Endothelial cell of umbilical vein (primary cell): ENCODE measurements around the gene NOP58.
"Not testable (repeated sequence)": the region's sequence is repeated elsewhere in the genome, so short reads cannot be mapped to it uniquely, and the experiment has no call there.

Experiments
- CTCF ChIP-seq, 2 donors: IDR thresholded peaks; 1 replicate in 1 of 2; 2 replicates in 1 of 2; pipeline ENCODE4 v1.5.1; 2011; ENCODE audit warnings: low read length in 2 of 2, mild to moderate bottlenecking in 2 of 2, moderate library complexity in 2 of 2, control low read depth in 1 of 2, inconsistent platforms in 1 of 2, low read depth in 1 of 2; ENCODE audit not compliant: insufficient read depth in 1 of 2; ENCODE audit errors: extremely low read depth in 1 of 2
- EZH2 ChIP-seq: IDR thresholded peaks from 2 replicates; pipeline ENCODE4 v1.6.1; 2012; ENCODE audit warnings: borderline replicate concordance, low read depth, mild to moderate bottlenecking, moderate library complexity, low read length, inconsistent platforms; ENCODE audit not compliant: severe bottlenecking
- MYC ChIP-seq: IDR thresholded peaks from one replicate; pipeline ENCODE4 v1.6.1; 2011; ENCODE audit warnings: mild to moderate bottlenecking, low read depth, low read length
- POLR2A ChIP-seq: IDR thresholded peaks from 2 replicates; pipeline ENCODE4 v1.6.1; 2012; ENCODE audit warnings: low read depth, mild to moderate bottlenecking, control low read depth, low read length
- POLR2AphosphoS5 ChIP-seq: IDR thresholded peaks from 2 replicates; pipeline ENCODE4 v1.6.1; 2012; ENCODE audit warnings: low read depth, mild to moderate bottlenecking, control low read depth, low read length, moderate library complexity; ENCODE audit not compliant: insufficient read depth
- TF ChIP-seq, protein P1 (sequence below): IDR thresholded peaks from 2 replicates; pipeline ENCODE4 v1.6.1; 2011; ENCODE audit not compliant: insufficient read depth, insufficient read length

GRCh38 chr2:202276078-202276720 lies 10.6 kb downstream of the NOP58 start:
- TF ChIP-seq CTCF (IDR thresholded peaks at IDR 0.05; ENCODE audit: extremely low read depth in 1 of 2, insufficient read depth in 1 of 2, low read depth in 1 of 2, low read length in 2 of 2); POLR2AphosphoS5; POLR2A; EZH2; MYC: not testable (repeated sequence)
- TF ChIP-seq, protein P1, sequence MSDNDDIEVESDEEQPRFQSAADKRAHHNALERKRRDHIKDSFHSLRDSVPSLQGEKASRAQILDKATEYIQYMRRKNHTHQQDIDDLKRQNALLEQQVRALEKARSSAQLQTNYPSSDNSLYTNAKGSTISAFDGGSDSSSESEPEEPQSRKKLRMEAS, result not testable (repeated sequence)
